SK-N-SH treated with all-trans-retinoic acid at 6 μM for 48 hours (cell line): Measurements from ENCODE around the gene RETREG3.

Source experiments
- ATAC-seq: fragments of 200-7000 bp; cut with Tn5 transposase; 3 replicates; pipeline ENCODE4 v1.9.1; 2020; ENCODE audit warnings: mild to moderate bottlenecking, moderate library complexity
- ARNTL ChIP-seq: fragments of 450-650 bp; formaldehyde crosslinking; IDR thresholded peaks from 2 replicates; pipeline ENCODE4 v1.5.0; 2020; ENCODE audit warnings: low read depth, mild to moderate bottlenecking, moderate library complexity, borderline replicate concordance
- BACH2 ChIP-seq: fragments of 250-450 bp; sonication (Bioruptor Pico); IDR thresholded peaks from 2 replicates; pipeline ENCODE4 v1.9.0; 2021; ENCODE audit warnings: mild to moderate bottlenecking, borderline replicate concordance
- ESRRG ChIP-seq: fragments of 250-450 bp; sonication (Bioruptor Pico); IDR thresholded peaks from 2 replicates; pipeline ENCODE4 v1.6.1; 2021; ENCODE audit warnings: mild to moderate bottlenecking
- ISL1 ChIP-seq: fragments of 250-450 bp; sonication (Bioruptor Pico); IDR thresholded peaks from 2 replicates; pipeline ENCODE4 v2.1.2; 2022; ENCODE audit warnings: mild to moderate bottlenecking, moderate library complexity
- OSR1 ChIP-seq: fragments of 250-450 bp; sonication (Bioruptor Pico); IDR thresholded peaks from 2 replicates; pipeline ENCODE4 v1.8.0; 2022; ENCODE audit warnings: moderate library complexity, mild to moderate bottlenecking, inconsistent platforms
- PATZ1 ChIP-seq: fragments of 250-450 bp; sonication (Bioruptor Pico); IDR thresholded peaks from 2 replicates; pipeline ENCODE4 v1.8.0; 2020; ENCODE audit warnings: mild to moderate bottlenecking, moderate library complexity, borderline replicate concordance
- PPARA ChIP-seq: fragments of 250-450 bp; sonication (Bioruptor Pico); IDR thresholded peaks from 2 replicates; pipeline ENCODE4 v1.5.0; 2020; ENCODE audit warnings: mild to moderate bottlenecking, borderline replicate concordance
- RARB ChIP-seq: fragments of 250-450 bp; sonication (Bioruptor Pico); IDR thresholded peaks from 2 replicates; pipeline ENCODE4 v1.8.0; 2021; ENCODE audit warnings: mild to moderate bottlenecking, moderate library complexity
- SNAI2 ChIP-seq: fragments of 250-450 bp; sonication (Bioruptor Pico); IDR thresholded peaks from 2 replicates; pipeline ENCODE4 v1.5.0; 2020; ENCODE audit warnings: mild to moderate bottlenecking, moderate library complexity
- TCF4 ChIP-seq: fragments of 250-450 bp; sonication (Bioruptor Pico); IDR thresholded peaks from 2 replicates; pipeline ENCODE4 v1.8.0; 2021; ENCODE audit warnings: mild to moderate bottlenecking, moderate library complexity, borderline replicate concordance
- TOX ChIP-seq: fragments of 250-450 bp; sonication (Bioruptor Pico); IDR thresholded peaks from 2 replicates; pipeline ENCODE4 v1.8.0; 2021; ENCODE audit warnings: mild to moderate bottlenecking, moderate library complexity, borderline replicate concordance
- TSHZ2 ChIP-seq: fragments of 250-450 bp; sonication (Bioruptor Pico); IDR thresholded peaks from 2 replicates; pipeline ENCODE4 v1.5.0; 2020; ENCODE audit warnings: mild to moderate bottlenecking, moderate library complexity
- ZFP3 ChIP-seq: fragments of 250-450 bp; sonication (Bioruptor Pico); IDR thresholded peaks from 2 replicates; pipeline ENCODE4 v1.5.0; 2020; ENCODE audit warnings: mild to moderate bottlenecking, moderate library complexity
- ZNF565 ChIP-seq: fragments of 450-650 bp; formaldehyde crosslinking; conservative IDR thresholded peaks from 2 replicates; pipeline ENCODE4 v1.5.0; 2020; ENCODE audit warnings: low read depth, mild to moderate bottlenecking, moderate library complexity
- ZNF8 ChIP-seq: fragments of 450-650 bp; formaldehyde crosslinking; IDR thresholded peaks from 2 replicates; pipeline ENCODE4 v1.5.0; 2020; ENCODE audit warnings: mild to moderate bottlenecking, moderate library complexity
- TF ChIP-seq, protein P1 (sequence below): fragments of 250-450 bp; sonication (Bioruptor Pico); IDR thresholded peaks from 2 replicates; pipeline ENCODE4 v1.5.1; 2020; ENCODE audit warnings: low read depth, mild to moderate bottlenecking, moderate library complexity
- TF ChIP-seq, protein P2 (sequence below): fragments of 250-450 bp; sonication (Bioruptor Pico); IDR thresholded peaks from 2 replicates; pipeline ENCODE4 v1.5.1; 2021; ENCODE audit warnings: mild to moderate bottlenecking, moderate library complexity
- TF ChIP-seq, protein P3 (sequence below): fragments of 250-450 bp; sonication (Bioruptor Pico); IDR thresholded peaks from 2 replicates; pipeline ENCODE4 v1.8.0; 2021; ENCODE audit warnings: low read depth, mild to moderate bottlenecking, moderate library complexity, borderline replicate concordance

RETREG3 gene

GRCh38 chr17:42585353-42585752 is 23.8 kb downstream of the RETREG3 start:
- no peak for ATAC-seq

GRCh38 chr17:42584880-42585279 is 24.3 kb downstream of the RETREG3 start:
- no peak for ATAC-seq
- no peak for TF ChIP-seq PATZ1
- no peak for TF ChIP-seq OSR1 (CRISPR knock-in tag)
- TF ChIP-seq, protein P1, sequence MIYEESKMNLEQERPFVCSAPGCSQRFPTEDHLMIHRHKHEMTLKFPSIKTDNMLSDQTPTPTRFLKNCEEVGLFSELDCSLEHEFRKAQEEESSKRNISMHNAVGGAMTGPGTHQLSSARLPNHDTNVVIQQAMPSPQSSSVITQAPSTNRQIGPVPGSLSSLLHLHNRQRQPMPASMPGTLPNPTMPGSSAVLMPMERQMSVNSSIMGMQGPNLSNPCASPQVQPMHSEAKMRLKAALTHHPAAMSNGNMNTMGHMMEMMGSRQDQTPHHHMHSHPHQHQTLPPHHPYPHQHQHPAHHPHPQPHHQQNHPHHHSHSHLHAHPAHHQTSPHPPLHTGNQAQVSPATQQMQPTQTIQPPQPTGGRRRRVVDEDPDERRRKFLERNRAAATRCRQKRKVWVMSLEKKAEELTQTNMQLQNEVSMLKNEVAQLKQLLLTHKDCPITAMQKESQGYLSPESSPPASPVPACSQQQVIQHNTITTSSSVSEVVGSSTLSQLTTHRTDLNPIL, result no peak
- TF ChIP-seq, protein P2, sequence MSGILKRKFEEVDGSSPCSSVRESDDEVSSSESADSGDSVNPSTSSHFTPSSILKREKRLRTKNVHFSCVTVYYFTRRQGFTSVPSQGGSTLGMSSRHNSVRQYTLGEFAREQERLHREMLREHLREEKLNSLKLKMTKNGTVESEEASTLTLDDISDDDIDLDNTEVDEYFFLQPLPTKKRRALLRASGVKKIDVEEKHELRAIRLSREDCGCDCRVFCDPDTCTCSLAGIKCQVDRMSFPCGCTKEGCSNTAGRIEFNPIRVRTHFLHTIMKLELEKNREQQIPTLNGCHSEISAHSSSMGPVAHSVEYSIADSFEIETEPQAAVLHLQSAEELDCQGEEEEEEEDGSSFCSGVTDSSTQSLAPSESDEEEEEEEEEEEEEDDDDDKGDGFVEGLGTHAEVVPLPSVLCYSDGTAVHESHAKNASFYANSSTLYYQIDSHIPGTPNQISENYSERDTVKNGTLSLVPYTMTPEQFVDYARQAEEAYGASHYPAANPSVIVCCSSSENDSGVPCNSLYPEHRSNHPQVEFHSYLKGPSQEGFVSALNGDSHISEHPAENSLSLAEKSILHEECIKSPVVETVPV, result no peak
- TF ChIP-seq RARB (CRISPR knock-in tag), result no peak
- TF ChIP-seq BACH2 (CRISPR knock-in tag), result no peak
- no peak for TF ChIP-seq SNAI2 (CRISPR knock-in tag)
- no peak for TF ChIP-seq ISL1

More at GRCh38 chr17:42585353-42585752, 23.8 kb downstream of the RETREG3 start:
- TF ChIP-seq, protein P2, result no peak
- TF ChIP-seq, protein P3, sequence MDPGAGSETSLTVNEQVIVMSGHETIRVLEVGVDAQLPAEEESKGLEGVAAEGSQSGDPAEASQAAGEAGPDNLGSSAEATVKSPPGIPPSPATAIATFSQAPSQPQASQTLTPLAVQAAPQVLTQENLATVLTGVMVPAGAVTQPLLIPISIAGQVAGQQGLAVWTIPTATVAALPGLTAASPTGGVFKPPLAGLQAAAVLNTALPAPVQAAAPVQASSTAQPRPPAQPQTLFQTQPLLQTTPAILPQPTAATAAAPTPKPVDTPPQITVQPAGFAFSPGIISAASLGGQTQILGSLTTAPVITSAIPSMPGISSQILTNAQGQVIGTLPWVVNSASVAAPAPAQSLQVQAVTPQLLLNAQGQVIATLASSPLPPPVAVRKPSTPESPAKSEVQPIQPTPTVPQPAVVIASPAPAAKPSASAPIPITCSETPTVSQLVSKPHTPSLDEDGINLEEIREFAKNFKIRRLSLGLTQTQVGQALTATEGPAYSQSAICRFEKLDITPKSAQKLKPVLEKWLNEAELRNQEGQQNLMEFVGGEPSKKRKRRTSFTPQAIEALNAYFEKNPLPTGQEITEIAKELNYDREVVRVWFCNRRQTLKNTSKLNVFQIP, result no peak
- TF ChIP-seq RARB (CRISPR knock-in tag) (no peak), TSHZ2 (CRISPR knock-in tag) (no peak), PATZ1 (no peak), TOX (CRISPR knock-in tag) (no peak), PPARA (CRISPR knock-in tag) (no peak), ZNF565 (CRISPR knock-in tag) (no peak), ZFP3 (CRISPR knock-in tag) (no peak), ZNF8 (no peak), ARNTL (no peak), ESRRG (CRISPR knock-in tag) (no peak), SNAI2 (CRISPR knock-in tag) (no peak), TCF4 (no peak)
